SKM-1 (cell line): Measurements from ENCODE around the gene ZNF513.
"Not testable (repeated sequence)": the region's sequence is repeated elsewhere in the genome, so short reads cannot be mapped to it uniquely, and the experiment has no call there.

Experiments used
- DNase-seq: peaks from one replicate; lab custom pipeline; 2025; ENCODE audit not compliant: unreplicated experiment; lab: John Stamatoyannopoulos, UW

Gene ZNF513

GRCh38 chr2:27362678-27363420 lies 17.7 kb downstream of the ZNF513 start:
- no peak for DNase-seq

GRCh38 chr2:27356382-27357181 lies 24.0 kb downstream of the ZNF513 start, which contains the start of gene GTF3C2:
Gene GTF3C2, minus strand, starts transcription at chr2:27356764. Its CDS starts 13,210 bp downstream, at chr2:27343554.
- DNase-seq, result peak; percentile 91

DNA sequence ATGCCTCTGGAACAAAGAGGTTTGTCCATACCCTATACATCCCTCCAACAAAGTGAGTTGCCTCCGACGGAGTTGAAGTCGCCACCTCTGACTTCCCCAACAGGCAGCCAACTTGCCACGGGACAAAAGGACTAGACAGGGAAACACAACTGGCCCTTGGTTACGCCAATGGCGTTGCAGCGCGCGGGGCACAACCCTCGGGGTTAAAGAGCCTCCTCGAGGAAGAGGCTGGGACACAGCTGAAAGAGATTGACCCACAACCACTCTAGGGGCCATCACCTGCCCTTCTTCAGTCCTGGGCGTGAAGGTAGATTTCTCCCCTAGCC lies 24.5 kb downstream of the ZNF513 start:
- DNase-seq, result no peak

- no peak for DNase-seq
Observed at GRCh38 chr2:27354597-27354927, 26.0 kb downstream of the ZNF513 start.

- DNase-seq, result no peak
Observed at GRCh38 chr2:27353762-27354596, 26.6 kb downstream of the ZNF513 start.

DNA sequence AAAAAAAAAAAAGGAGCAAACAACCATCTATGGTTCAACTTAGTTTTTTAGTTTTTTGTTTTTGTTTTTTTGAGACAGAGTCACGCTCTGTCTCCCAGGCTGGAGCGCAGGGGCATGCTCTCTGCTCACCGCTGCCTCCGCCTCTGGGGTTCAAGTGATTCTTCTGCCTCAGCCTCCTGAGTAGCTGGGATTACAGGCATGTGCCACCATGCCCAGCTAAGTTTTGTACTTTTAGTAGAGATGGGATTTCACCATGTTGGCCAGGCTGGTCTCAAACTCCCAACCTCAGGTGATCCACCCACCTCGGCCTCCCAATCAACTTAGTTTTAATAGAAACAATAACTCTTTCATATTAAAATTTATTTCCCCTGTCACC lies 27.2 kb downstream of the ZNF513 start:
- not testable (repeated sequence) for DNase-seq

DNA sequence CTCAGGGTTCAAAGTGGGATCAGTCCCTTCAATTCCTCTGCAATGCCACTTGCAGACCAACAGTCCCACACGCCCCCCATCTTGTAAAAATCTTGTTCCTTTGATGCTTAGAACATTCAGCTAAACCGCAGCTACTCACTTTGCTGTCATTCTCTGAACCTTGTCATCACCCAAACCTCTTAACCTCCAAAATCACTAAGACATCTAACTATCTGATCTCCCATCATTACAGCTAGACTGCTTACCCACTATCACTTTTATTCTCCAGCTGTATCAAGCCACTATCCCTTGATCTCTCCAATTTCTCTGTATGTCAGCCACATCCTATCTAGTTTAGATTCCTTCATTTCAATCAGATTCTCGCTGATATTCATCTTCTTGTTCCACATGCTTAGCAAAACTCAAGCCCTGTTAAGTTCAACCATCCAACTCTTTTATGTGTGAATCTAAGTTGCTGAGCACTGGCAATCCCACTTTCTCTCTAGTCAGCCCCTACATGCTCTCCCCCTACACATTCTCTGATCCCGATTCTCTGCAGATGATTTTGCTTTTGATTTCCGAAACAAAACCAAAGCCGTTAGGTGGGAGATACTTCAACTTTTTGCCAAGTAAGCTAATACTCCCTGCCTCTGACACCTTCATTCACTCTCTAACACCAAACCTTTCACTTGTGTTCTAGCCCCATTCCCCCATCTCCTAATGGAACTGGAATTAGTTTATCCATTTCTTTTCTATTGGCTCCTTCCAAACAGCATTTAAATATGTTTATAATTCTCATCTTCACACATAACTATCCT lies 28.5 kb downstream of the ZNF513 start:
- DNase-seq, result no peak

DNA sequence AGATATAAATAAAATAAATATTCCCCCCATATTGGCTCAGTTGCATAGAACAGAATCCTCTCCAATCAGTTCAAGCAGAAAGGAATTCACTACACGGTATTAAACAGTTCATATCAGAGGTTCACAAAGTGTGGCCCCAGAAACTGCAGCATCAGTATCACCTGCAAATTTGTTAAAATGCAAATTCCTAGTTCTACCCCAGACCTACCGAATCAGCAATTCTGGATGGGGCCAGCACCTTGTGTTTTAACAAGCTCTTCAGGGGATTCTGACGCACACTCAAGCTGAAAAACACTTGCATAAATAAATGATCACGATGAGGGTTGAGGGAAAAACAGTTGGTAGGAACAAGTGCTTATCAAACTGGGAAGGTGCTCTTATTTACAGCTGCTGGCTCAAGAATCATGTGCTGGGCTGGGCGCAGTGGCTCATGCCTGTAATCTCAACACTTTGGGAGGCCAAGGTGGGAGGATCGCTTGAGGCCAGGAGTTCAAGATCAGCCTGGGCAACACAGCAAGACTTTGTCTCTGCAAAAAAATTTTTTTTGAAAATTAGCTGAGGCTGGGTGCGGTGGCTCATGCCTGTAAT lies 30.3 kb downstream of the ZNF513 start:
- no peak for DNase-seq

DNA sequence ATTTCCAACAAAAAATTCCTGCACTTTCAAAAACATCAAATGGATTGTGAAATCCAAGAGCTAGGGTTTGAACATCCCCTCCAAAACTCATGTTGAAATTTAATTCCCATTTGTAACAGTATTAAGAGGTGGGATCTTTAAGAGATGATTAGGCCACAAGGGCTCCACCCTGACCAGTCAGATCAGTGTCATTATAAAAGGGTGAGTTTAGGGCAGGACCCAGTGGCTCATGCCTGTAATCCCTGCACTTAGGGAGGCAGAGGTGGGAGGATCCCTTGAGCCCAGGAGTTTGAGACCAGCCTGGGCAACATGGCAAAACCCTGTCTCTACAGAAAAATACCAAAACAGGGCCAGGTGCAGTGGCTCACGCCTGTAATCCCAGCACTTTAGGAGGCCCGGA lies 32.9 kb downstream of the ZNF513 start:
- no peak for DNase-seq

DNA sequence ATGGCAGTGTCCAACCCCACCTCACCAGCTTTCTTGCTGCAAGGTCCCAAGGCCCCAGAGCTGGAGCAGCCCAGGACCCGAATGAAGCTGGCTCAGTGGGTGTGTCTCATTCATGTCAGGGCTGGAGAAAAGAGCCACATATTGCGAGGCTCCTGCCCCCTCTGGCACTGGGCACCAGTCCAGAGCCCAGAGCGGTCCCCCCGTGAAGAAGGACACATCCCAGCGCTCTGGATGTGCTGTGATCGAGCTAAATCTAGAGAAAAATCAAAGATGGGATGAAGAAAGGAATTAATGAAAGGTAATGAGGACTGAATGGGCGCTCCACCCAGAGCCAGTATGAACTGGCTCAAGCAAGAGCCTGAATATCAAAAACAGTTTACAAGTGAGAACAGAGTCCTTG lies 44.4 kb downstream of the ZNF513 start:
- DNase-seq, result no peak

DNA sequence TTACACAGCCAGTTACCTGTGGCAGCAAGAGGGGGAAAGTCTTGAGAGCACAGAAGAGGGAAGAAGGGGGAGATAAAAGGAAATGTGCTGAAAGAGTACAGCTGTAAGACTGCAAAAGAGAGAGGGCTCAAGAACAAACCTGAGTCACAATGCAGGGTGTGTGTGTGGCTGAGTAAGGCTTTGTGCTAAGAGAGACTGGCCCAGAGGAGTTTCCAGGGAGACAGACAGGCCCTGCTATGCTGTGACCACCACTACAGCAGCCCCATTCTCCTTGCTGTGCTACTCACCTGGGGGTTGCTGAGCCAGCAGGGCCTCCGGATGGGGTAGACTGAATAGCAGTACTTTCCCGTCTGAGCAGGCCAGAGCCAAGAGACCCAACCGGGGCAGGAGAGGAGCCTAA lies 45.2 kb downstream of the ZNF513 start:
- no peak for DNase-seq
